ENCODE data around the gene TPRG1L. TPM values are rescaled to one million over a fixed set of nuclear protein-coding genes. Genes with fewer than 3 reads are reported as not detected.

TPRG1L gene
- total and polyA plus RNA-seq, 2 of the 4 experiments (the other 2 are of a cell fraction): 25.3 to 39.5 TPM

- H3K14ac ChIP-seq (replicated peaks; ENCODE audit: low read depth, low read length): no peak overlapping the region
- H3K4me1 ChIP-seq (ENCODE audit: control insufficient read depth, insufficient read depth, low read length): no peaks in the 10 kb centered on the region
- ChIA-PET POLR2A (ENCODE audit: unreplicated experiment) (no interaction called here), CTCF (interaction anchor here (0.6 kb wide), 1 partner anchor 1662 kb away, joined by 4 read pairs; no protein-coding TSS in a partner anchor)
- H3K79me1 ChIP-seq (ENCODE audit: low read depth in 1 of 2, low read length in 2 of 2): no peaks in the 10 kb centered on the region
- H4K5ac ChIP-seq (ENCODE audit: low read depth, low read length): no peak overlapping the region
- TF ChIP-seq MAZ (IDR thresholded peaks at IDR 0.05; ENCODE audit: borderline replicate concordance, low read depth, low read length) (no peak), POLR2A (IDR thresholded peaks at IDR 0.05; ENCODE audit: low read depth, low read length) (no peak)
- no peak overlapping the region for H2BK5ac ChIP-seq (ENCODE audit: low read depth, low read length, poor library complexity, severe bottlenecking)
- H3K9me1 ChIP-seq (ENCODE audit: insufficient read depth, low read length): no peaks in the 10 kb centered on the region
- H4K20me1 ChIP-seq (ENCODE audit: insufficient read depth, low read length): no peaks in the 10 kb centered on the region
- no peak overlapping the region for H2AK5ac ChIP-seq (ENCODE audit: low read depth, low read length)
- no TSS peak for BruUV-seq (replicated peaks)
- dilution Hi-C loops (cut with HindIII; ENCODE audit: low sequenced_read_pairs, unreplicated experiment) (no loop called here), in situ Hi-C loops (cut with MboI; ENCODE audit: low sequenced_read_pairs) (no loop called here), intact Hi-C loops (cut with micrococcal nuclease) (no loop called here)
- H2BK20ac ChIP-seq (ENCODE audit: low read depth, low read length): no peak overlapping the region
- no peak overlapping the region for H2AFZ ChIP-seq (replicated peaks; ENCODE audit: low read length, poor library complexity)
- no peak overlapping the region for H4K91ac ChIP-seq (ENCODE audit: insufficient read depth, low read depth, low read length)
- no peak overlapping the region for H3K4me3 ChIP-seq (ENCODE audit: insufficient read depth, low read depth, low read length)
- no peaks in the 10 kb centered on the region for H3K9me3 ChIP-seq (ENCODE audit: control insufficient read depth, insufficient read depth, low read length)
- H4K8ac ChIP-seq (ENCODE audit: low read depth in 2 of 2, low read length in 2 of 2): no peak overlapping the region
- ATAC-seq (ENCODE audit: low read depth): no peak
- peaks cover 31% of the 10 kb centered on the region for H3K27me3 ChIP-seq (ENCODE audit: control insufficient read depth, insufficient read depth, low read length)
- H3K36me3 ChIP-seq (ENCODE audit: control insufficient read depth, insufficient read depth, low read length): no peaks in the 10 kb centered on the region
- H3K9ac ChIP-seq (ENCODE audit: low read depth, low read length): no peak overlapping the region
- no CpG with 5 or more reads among the region's 4 CpGs for WGBS, 2 experiments (ENCODE audit: extremely low coverage in 2 of 2, insufficient read length in 1 of 2)
- DNase-seq: no peak
- H3K18ac ChIP-seq (ENCODE audit: low read depth, low read length): no peak overlapping the region
- no peak overlapping the region for H2AK9ac ChIP-seq (replicated peaks; ENCODE audit: low read depth, low read length, poor library complexity)
- H3K4ac ChIP-seq (ENCODE audit: low read depth, low read length): no peak overlapping the region
- H3K27ac ChIP-seq (ENCODE audit: insufficient read depth, low read length): no peak overlapping the region
- H3K23ac ChIP-seq (ENCODE audit: low read depth, low read length): no peak overlapping the region
- H2BK120ac ChIP-seq (ENCODE audit: low read depth, low read length): no peak overlapping the region
- H3K4me2 ChIP-seq (ENCODE audit: low read depth, low read length): no peak overlapping the region
- no peak overlapping the region for H2BK15ac ChIP-seq (ENCODE audit: low read depth, low read length)
- H3K56ac ChIP-seq (ENCODE audit: extremely low read depth, insufficient read depth, low read length): no peak overlapping the region
Observed at GRCh38 chr1:3661631-3662030, 36.8 kb downstream of the TPRG1L start.

Measured in IMR-90 (cell line).